ENCODE data around the gene FEV.

FEV gene

GRCh38 chr2:218985021-218985324 lies at the start of gene FEV:
FEV (minus strand) TSS chr2:218985184; CDS start chr2:218985075, 109 bp downstream.
- H3K36me3 ChIP-seq: no peaks in the 10 kb centered on the region
- H3K4me3 ChIP-seq: peak within 1 kb of the TSS; percentile 22; the same call in 1 of the 2 replicates
- peaks cover 98% of the 10 kb centered on the region for H3K27me3 ChIP-seq
- H3K4me2 ChIP-seq: peak within 1 kb of the TSS; percentile 65
- peaks cover 9% of the 10 kb centered on the region for H3K4me1 ChIP-seq
- peaks cover 87% of the 10 kb centered on the region for H4K20me1 ChIP-seq
- TF ChIP-seq Cebpa-rat (IDR thresholded peaks at IDR 0.05): no peak
- no peak within 1 kb of the TSS for H3K27ac ChIP-seq
- peaks cover 10% of the 10 kb centered on the region; the same call in 1 of the 2 replicates for H3K9me3 ChIP-seq
- H3K9ac ChIP-seq: no peak within 1 kb of the TSS

- Histone ChIP-seq H4K20me1 (peaks cover 6% of the 10 kb centered on the region; the same call in 1 of the 2 replicates), H3K4me3 (no peak overlapping the region), H3K4me2 (no peak overlapping the region), H3K9me3 (no peaks in the 10 kb centered on the region), H3K9ac (no peak overlapping the region), H3K27me3 (no peaks in the 10 kb centered on the region; the same call in 1 of the 2 replicates), H3K36me3 (no peaks in the 10 kb centered on the region), H3K4me1 (no peaks in the 10 kb centered on the region), H3K27ac (no peak overlapping the region)
- no peak for TF ChIP-seq Cebpa-rat (IDR thresholded peaks at IDR 0.05)
Observed at GRCh38 chr2:219032051-219032745, 47.2 kb upstream of the FEV start.

- H3K27ac ChIP-seq: no peak overlapping the region
- no peak for TF ChIP-seq Cebpa-rat (IDR thresholded peaks at IDR 0.05)
- H3K4me3 ChIP-seq: no peak overlapping the region
- no peak overlapping the region for H3K4me2 ChIP-seq
- no peaks in the 10 kb centered on the region for H3K36me3 ChIP-seq
- no peak overlapping the region for H3K9ac ChIP-seq
- H3K27me3 ChIP-seq: no peaks in the 10 kb centered on the region; the same call in 1 of the 2 replicates
- no peaks in the 10 kb centered on the region for H3K9me3 ChIP-seq
- H3K4me1 ChIP-seq: no peaks in the 10 kb centered on the region
- H4K20me1 ChIP-seq: peaks cover 7% of the 10 kb centered on the region; the same call in 1 of the 2 replicates
Observed at GRCh38 chr2:219031005-219031738, 46.2 kb upstream of the FEV start.

GRCh38 chr2:219030177-219030940 lies 45.4 kb upstream of the FEV start:
- Histone ChIP-seq H3K4me3 (no peak overlapping the region), H3K4me2 (no peak overlapping the region), H3K27me3 (no peaks in the 10 kb centered on the region; the same call in 1 of the 2 replicates), H3K9ac (no peak overlapping the region), H3K9me3 (no peaks in the 10 kb centered on the region), H3K4me1 (no peaks in the 10 kb centered on the region), H4K20me1 (peaks cover 7% of the 10 kb centered on the region; the same call in 1 of the 2 replicates), H3K27ac (no peak overlapping the region), H3K36me3 (no peaks in the 10 kb centered on the region)
- no peak for TF ChIP-seq Cebpa-rat (IDR thresholded peaks at IDR 0.05)

- no peak overlapping the region for H3K4me2 ChIP-seq
- H3K27ac ChIP-seq: no peak overlapping the region
- TF ChIP-seq Cebpa-rat (IDR thresholded peaks at IDR 0.05): no peak
- no peak overlapping the region for H3K4me3 ChIP-seq
- no peaks in the 10 kb centered on the region for H3K9me3 ChIP-seq
- H3K36me3 ChIP-seq: no peaks in the 10 kb centered on the region
- peaks cover 7% of the 10 kb centered on the region; the same call in 1 of the 2 replicates for H4K20me1 ChIP-seq
- H3K9ac ChIP-seq: no peak overlapping the region
- H3K27me3 ChIP-seq: no peaks in the 10 kb centered on the region; the same call in 1 of the 2 replicates
- H3K4me1 ChIP-seq: no peaks in the 10 kb centered on the region
Observed at GRCh38 chr2:219029829-219030165, 44.8 kb upstream of the FEV start.

GRCh38 chr2:219028996-219029828 lies 44.2 kb upstream of the FEV start:
- Histone ChIP-seq H3K27ac (no peak overlapping the region), H3K4me3 (no peak overlapping the region), H4K20me1 (peaks cover 7% of the 10 kb centered on the region; the same call in 1 of the 2 replicates), H3K27me3 (no peaks in the 10 kb centered on the region; the same call in 1 of the 2 replicates), H3K9me3 (no peaks in the 10 kb centered on the region), H3K4me1 (no peaks in the 10 kb centered on the region), H3K9ac (no peak overlapping the region), H3K4me2 (no peak overlapping the region), H3K36me3 (no peaks in the 10 kb centered on the region)
- no peak for TF ChIP-seq Cebpa-rat (IDR thresholded peaks at IDR 0.05)

GRCh38 chr2:219028141-219028540 lies 43.2 kb upstream of the FEV start:
- Histone ChIP-seq H4K20me1 (peaks cover 7% of the 10 kb centered on the region; the same call in 1 of the 2 replicates), H3K4me3 (no peak overlapping the region), H3K9ac (no peak overlapping the region), H3K36me3 (no peaks in the 10 kb centered on the region), H3K9me3 (no peaks in the 10 kb centered on the region), H3K27me3 (no peaks in the 10 kb centered on the region; the same call in 1 of the 2 replicates), H3K4me1 (no peaks in the 10 kb centered on the region), H3K27ac (no peak overlapping the region), H3K4me2 (no peak overlapping the region)
- TF ChIP-seq Cebpa-rat (IDR thresholded peaks at IDR 0.05): no peak

- no peaks in the 10 kb centered on the region for H3K36me3 ChIP-seq
- no peaks in the 10 kb centered on the region for H3K9me3 ChIP-seq
- no peak overlapping the region for H3K27ac ChIP-seq
- no peak for TF ChIP-seq Cebpa-rat (IDR thresholded peaks at IDR 0.05)
- no peak overlapping the region for H3K4me2 ChIP-seq
- no peak overlapping the region for H3K4me3 ChIP-seq
- H3K4me1 ChIP-seq: no peaks in the 10 kb centered on the region
- no peaks in the 10 kb centered on the region; the same call in 1 of the 2 replicates for H3K27me3 ChIP-seq
- peaks cover 7% of the 10 kb centered on the region; the same call in 1 of the 2 replicates for H4K20me1 ChIP-seq
- no peak overlapping the region for H3K9ac ChIP-seq
Observed at GRCh38 chr2:219027511-219028055, 42.6 kb upstream of the FEV start.

GRCh38 chr2:219026946-219027345 lies 42.0 kb upstream of the FEV start:
- Histone ChIP-seq H3K36me3 (no peaks in the 10 kb centered on the region), H3K4me2 (no peak overlapping the region), H3K9me3 (no peaks in the 10 kb centered on the region), H3K27ac (no peak overlapping the region), H3K27me3 (no peaks in the 10 kb centered on the region), H3K9ac (no peak overlapping the region), H3K4me3 (no peak overlapping the region), H3K4me1 (no peaks in the 10 kb centered on the region), H4K20me1 (peaks cover 7% of the 10 kb centered on the region; the same call in 1 of the 2 replicates)
- no peak for TF ChIP-seq Cebpa-rat (IDR thresholded peaks at IDR 0.05)

All from BLaER1 (cell line).